Measurements from ENCODE around the gene FPR3. TPM values are rescaled to one million over a fixed set of nuclear protein-coding genes. Genes with fewer than 3 reads are reported as not detected.

Gene FPR3
- total RNA-seq, 1 donor from 2014 or later = not detected

DNA sequence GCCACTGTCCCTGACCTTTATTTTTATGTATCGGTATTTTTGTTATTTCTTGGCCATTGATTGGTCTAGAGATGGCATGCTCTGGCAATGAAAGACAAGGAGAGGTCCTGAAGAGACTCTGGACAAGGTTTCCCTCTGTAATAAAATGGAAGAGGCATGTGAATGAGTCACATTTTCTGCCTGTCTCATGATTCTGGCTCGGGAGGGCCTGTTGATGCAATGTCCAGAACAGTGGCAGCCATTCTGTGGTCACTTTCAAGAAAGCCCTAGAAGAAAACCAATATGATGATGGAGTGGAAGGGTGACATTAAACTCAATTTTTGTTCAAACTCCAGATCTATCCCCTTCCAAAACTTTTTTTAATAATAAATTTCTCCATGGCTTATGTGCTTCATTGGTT, 2.0 kb upstream of the FPR3 start:
- no peak overlapping the region for H3K4me3 ChIP-seq
- Mint-ChIP-seq H3K27ac (no peak overlapping the region), H3K36me3 (no peaks in the 10 kb centered on the region), H3K9me3 (peaks cover 26% of the 10 kb centered on the region), H3K27me3 (ENCODE audit: insufficient read depth, low read depth) (peaks cover 5% of the 10 kb centered on the region), H3K4me3 (no peak overlapping the region), H3K4me1 (no peaks in the 10 kb centered on the region)
- H4K20me1 ChIP-seq (ENCODE audit: low read depth) = no peaks in the 10 kb centered on the region
- no peak overlapping the region for H3K4me2 ChIP-seq
- no peak for TF ChIP-seq EZH2 (IDR thresholded peaks at IDR 0.05)
- TF ChIP-seq EZH2phosphoT487 (IDR thresholded peaks at IDR 0.05) = no peak
- TF ChIP-seq, protein P1, sequence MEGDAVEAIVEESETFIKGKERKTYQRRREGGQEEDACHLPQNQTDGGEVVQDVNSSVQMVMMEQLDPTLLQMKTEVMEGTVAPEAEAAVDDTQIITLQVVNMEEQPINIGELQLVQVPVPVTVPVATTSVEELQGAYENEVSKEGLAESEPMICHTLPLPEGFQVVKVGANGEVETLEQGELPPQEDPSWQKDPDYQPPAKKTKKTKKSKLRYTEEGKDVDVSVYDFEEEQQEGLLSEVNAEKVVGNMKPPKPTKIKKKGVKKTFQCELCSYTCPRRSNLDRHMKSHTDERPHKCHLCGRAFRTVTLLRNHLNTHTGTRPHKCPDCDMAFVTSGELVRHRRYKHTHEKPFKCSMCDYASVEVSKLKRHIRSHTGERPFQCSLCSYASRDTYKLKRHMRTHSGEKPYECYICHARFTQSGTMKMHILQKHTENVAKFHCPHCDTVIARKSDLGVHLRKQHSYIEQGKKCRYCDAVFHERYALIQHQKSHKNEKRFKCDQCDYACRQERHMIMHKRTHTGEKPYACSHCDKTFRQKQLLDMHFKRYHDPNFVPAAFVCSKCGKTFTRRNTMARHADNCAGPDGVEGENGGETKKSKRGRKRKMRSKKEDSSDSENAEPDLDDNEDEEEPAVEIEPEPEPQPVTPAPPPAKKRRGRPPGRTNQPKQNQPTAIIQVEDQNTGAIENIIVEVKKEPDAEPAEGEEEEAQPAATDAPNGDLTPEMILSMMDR (IDR thresholded peaks at IDR 0.05) = no peak
- H3K9ac ChIP-seq = no peak overlapping the region
- no peaks in the 10 kb centered on the region for H3K27me3 ChIP-seq
- no peak for DNase-seq (ENCODE audit: low spot score)
- H2AFZ ChIP-seq (replicated peaks) = no peak overlapping the region
- H3F3A ChIP-seq (ENCODE audit: low read depth) = no peaks in the 10 kb centered on the region
- H3K36me3 ChIP-seq = no peaks in the 10 kb centered on the region
- no peaks in the 10 kb centered on the region for H3K4me1 ChIP-seq
- H3K9me3 ChIP-seq (ENCODE audit: low read depth) = no peaks in the 10 kb centered on the region
- no peaks in the 10 kb centered on the region for H3K79me2 ChIP-seq (ENCODE audit: low read depth)
- no peak overlapping the region for H3K27ac ChIP-seq

- H3K9ac ChIP-seq = no peak overlapping the region
- H3K4me3 ChIP-seq = no peak overlapping the region
- H3K4me2 ChIP-seq = no peak overlapping the region
- no peak overlapping the region for H3K27ac ChIP-seq
- H3K9me3 ChIP-seq (ENCODE audit: low read depth) = no peaks in the 10 kb centered on the region
- no peaks in the 10 kb centered on the region for H4K20me1 ChIP-seq (ENCODE audit: low read depth)
- peaks cover 21% of the 10 kb centered on the region for H3K9me3 Mint-ChIP-seq
- no peaks in the 10 kb centered on the region for H3K36me3 ChIP-seq
- H3K4me1 Mint-ChIP-seq = no peaks in the 10 kb centered on the region
- no peak overlapping the region for H3K27ac Mint-ChIP-seq
- TF ChIP-seq EZH2phosphoT487 (IDR thresholded peaks at IDR 0.05) = no peak
- TF ChIP-seq, protein P1 (IDR thresholded peaks at IDR 0.05) = no peak
- TF ChIP-seq EZH2 (IDR thresholded peaks at IDR 0.05) = no peak
- no peaks in the 10 kb centered on the region for H3K79me2 ChIP-seq (ENCODE audit: low read depth)
- no peaks in the 10 kb centered on the region for H3K27me3 ChIP-seq
- no peak overlapping the region for H3K4me3 Mint-ChIP-seq
- no peaks in the 10 kb centered on the region for H3K4me1 ChIP-seq
- no peaks in the 10 kb centered on the region for H3K36me3 Mint-ChIP-seq
- H2AFZ ChIP-seq (replicated peaks) = no peak overlapping the region
- H3F3A ChIP-seq (ENCODE audit: low read depth) = no peaks in the 10 kb centered on the region
- DNase-seq (ENCODE audit: low spot score) = no peak
- H3K27me3 Mint-ChIP-seq (ENCODE audit: insufficient read depth, low read depth) = peaks cover 5% of the 10 kb centered on the region
Measured at GRCh38 chr19:51793994-51794393, 963 bp upstream of the FPR3 start.

- H3K27me3 ChIP-seq = no peaks in the 10 kb centered on the region
- TF ChIP-seq EZH2 (IDR thresholded peaks at IDR 0.05) = no peak
- TF ChIP-seq EZH2phosphoT487 (IDR thresholded peaks at IDR 0.05) = no peak
- TF ChIP-seq, protein P1 (IDR thresholded peaks at IDR 0.05) = no peak
- H3K4me1 ChIP-seq = no peaks in the 10 kb centered on the region
- no peaks in the 10 kb centered on the region for H3F3A ChIP-seq (ENCODE audit: low read depth)
- H3K4me3 ChIP-seq = no peak overlapping the region
- H3K79me2 ChIP-seq (ENCODE audit: low read depth) = no peaks in the 10 kb centered on the region
- no peak overlapping the region for H3K4me2 ChIP-seq
- no peaks in the 10 kb centered on the region for H3K36me3 ChIP-seq
- peaks cover 7% of the 10 kb centered on the region for H3K27me3 Mint-ChIP-seq (ENCODE audit: insufficient read depth, low read depth)
- H3K9me3 Mint-ChIP-seq = peaks cover 23% of the 10 kb centered on the region
- DNase-seq (ENCODE audit: low spot score) = no peak
- H2AFZ ChIP-seq (replicated peaks) = no peak overlapping the region
- no peaks in the 10 kb centered on the region for H3K4me1 Mint-ChIP-seq
- H3K9me3 ChIP-seq (ENCODE audit: low read depth) = no peaks in the 10 kb centered on the region
- no peaks in the 10 kb centered on the region for H3K36me3 Mint-ChIP-seq
- H4K20me1 ChIP-seq (ENCODE audit: low read depth) = no peaks in the 10 kb centered on the region
- no peak overlapping the region for H3K9ac ChIP-seq
- H3K27ac Mint-ChIP-seq = no peak overlapping the region
- H3K4me3 Mint-ChIP-seq = no peak overlapping the region
- no peak overlapping the region for H3K27ac ChIP-seq
Measured at GRCh38 chr19:51796195-51796679, 1.3 kb downstream of the FPR3 start.
